ENCODE data around the gene COL28A1.
"Not testable (repeated sequence)": the region's sequence is repeated elsewhere in the genome, so short reads cannot be mapped to it uniquely, and the experiment has no call there.

The COL28A1 gene

DNA sequence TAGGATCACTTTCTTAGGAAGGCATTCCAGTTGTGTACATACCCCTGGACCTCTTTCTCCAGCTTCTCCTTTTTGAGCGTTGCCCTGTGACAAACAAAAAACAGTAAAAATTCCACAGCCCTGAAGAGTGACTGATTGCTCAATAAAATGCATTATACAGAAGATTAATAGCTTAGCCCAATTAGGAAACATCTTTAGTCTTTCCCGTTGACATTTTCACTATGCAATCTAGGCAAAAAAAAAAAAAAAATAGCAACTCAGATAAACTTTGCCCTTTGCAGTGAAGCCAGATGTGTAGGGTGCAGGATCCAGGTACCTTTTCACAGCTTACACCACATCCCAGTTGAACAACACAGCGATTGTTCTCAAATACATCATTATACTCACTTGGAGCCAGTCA, 17.9 kb downstream of the COL28A1 start:
- DNase-seq (ENCODE audit: low read depth) = no peak

DNA sequence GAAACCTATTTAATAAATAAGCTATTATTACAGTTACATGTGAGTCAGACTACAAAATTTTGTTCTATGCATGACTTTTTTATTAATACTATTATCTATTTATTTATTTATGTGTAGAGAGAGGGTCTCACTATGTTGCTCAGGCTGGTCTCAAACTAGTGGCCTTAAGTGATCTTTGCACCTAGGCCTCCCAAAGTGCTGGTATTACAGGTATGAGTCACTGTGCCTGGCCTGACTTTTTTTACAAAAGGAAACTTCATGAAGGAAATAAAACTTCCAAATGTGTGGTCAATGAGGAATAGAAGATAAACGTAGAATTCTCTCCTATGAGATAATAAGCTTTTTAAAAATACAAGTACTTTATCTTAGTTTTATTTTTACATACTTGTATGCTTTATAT, 19.0 kb downstream of the COL28A1 start:
- DNase-seq (ENCODE audit: low read depth) = no peak

DNA sequence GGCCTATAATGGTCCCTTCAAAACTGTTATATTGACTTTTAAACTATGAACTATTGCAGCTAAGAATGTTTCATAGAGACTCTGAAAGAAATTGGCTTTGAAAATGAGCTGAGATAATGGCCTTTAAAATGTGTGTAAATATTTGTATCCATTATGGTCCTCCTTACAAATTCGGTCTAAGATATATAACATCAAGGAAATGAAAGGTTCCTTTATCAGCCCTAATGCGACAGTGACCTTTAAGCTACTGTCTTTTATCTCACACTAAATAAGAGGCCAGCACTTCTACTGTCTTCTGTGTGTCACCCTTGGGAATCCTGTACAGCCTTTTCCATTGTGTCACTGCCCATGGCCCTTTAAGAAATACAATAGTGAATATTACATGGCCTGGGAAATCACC, 19.5 kb downstream of the COL28A1 start:
- no peak for DNase-seq (ENCODE audit: low read depth)

DNA sequence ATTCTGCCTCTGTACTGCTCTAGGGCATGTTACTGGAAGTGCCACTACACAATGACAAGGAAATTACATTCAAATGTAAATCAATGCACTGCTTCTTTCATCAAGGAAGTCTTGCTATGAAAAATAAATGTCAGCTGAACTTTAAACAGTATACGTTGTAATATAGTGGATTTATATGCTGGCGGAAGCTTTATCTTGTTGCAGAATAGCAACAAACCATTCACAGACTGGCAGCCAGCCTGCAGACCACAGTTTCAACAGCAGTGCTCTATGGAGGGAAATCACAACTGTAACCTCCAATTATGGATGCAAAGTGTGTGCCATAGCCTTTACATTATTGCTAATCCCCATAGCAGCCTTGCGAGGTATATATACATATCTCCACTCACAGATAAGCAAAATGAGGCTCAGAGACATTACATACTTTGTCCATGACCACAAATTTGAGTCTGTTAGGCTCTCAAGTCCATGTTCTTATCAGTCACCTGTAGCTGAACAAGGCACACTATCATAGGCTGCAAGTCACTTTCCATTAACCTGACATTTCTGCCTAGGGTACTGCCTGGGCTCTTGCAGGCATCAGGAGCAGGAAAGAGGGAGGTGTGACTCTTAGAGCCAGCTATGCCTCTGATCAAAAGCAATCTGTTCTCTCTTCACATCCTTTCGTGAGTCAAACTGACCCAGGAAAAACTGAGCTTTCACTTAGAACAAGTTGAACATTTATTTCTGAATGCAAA, 22.6 kb downstream of the COL28A1 start:
- DNase-seq (ENCODE audit: low read depth) = no peak

DNA sequence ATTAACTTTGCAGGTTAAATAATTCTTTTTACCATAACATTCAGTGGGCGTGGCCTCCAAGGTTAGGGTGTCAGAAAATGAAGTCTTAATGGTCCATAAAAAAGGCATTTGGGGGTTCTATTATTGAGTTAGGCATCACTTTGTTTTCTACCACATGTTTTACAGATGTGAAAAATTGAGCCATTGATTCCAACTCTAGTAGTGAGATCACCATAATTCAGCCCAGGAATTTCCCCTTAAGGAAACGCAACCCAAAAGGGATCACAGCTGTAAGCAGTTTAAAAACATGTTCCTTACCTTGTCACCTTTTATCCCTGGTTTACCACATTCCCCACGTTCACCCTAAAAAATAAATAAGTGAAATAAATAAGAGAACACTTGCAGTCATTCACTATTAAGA, 24.9 kb downstream of the COL28A1 start:
- DNase-seq (ENCODE audit: low read depth) = no peak

DNA sequence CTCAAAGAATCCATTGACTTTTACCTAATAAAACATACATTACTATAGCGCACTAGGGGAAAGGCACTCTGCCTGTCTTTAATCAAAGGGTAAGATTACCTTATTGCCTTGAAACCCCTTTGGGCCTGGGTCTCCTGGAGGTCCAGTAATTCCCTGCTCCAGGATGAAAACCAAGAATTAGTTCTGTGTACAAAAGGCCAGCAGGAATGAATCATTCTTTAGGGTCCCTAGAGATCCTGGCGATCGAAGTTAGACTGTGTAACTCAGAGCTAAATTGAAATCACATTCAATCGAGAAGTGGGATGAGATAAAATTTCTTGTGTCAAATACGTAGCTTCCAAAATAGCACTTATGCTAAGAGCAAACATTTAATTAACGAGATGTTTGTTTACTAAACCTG, 29.8 kb downstream of the COL28A1 start:
- no peak for DNase-seq (ENCODE audit: low read depth)

DNA sequence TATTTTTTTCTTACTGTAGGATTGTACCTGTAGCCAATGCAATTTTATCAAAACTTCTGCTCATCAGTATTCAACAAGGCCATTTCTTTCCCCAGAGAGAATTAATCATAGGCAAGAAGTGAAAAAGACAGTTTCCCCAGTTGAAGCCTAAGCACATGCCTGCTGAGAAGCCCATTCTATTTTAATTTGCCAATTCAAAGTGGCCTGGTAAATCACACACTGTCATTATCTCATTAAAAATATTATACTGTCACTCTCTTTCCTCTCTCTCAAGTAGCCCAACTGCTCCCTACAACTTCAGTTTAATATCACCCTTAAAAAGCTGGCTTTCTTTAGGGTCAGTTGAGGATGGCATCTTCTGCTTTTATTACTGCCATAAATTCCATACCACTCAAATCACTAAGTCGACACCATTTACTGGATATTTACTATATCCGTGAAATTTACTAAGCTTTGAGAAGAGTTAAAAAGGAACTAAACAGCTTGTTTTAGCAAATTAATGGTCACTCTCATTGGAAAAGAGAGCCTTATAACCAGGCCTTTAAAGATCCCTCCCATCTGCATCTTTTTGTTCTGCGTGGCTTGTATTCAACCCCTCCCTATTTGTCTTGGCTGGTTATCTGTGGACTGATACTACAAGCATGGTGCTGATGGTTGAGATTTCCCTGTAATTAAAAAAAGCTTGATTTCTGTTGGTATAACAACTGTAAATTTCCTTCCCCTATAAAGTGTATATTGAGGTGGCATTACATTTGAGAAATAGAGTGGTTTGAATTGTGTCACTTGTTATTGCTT, 30.6 kb downstream of the COL28A1 start:
- no peak for DNase-seq (ENCODE audit: low read depth)

DNA sequence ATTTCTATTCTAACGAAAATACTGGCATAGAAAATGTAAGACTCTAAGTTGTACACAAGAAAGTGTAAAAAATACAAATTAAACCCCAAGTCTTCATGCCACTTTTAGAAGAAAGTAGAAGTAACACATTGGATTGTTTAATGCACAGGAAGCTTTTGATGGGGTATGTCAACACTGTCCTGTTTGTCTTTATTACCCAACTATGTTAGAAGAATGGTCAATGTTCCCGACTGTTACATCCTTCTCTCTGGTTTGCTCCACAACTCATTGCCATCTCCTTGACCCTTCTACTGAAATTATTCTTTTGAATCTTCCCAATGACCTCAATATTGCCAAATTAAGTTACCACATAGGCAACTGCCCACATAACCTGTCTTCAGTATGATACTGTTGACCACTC, 35.8 kb downstream of the COL28A1 start:
- no peak for DNase-seq (ENCODE audit: low read depth)

DNA sequence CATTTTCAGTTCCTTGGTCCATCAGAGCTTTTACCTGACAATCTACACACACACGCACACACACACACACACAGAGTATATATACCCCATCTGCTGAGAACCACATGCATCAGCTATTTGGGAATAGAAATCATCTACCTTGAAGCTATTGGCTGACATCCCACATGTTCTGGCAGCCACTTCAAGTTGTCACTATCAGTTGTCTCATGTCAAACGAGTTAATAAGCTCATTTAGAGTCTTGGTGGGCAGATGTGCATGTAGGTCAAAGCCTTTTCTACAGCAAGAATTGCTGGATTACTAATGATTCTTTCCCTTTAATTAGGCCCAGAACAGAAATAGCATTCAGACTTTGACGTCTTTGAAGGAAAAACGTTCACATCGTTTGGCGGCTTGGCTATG, 36.8 kb downstream of the COL28A1 start:
- DNase-seq (ENCODE audit: low read depth) = no peak

DNA sequence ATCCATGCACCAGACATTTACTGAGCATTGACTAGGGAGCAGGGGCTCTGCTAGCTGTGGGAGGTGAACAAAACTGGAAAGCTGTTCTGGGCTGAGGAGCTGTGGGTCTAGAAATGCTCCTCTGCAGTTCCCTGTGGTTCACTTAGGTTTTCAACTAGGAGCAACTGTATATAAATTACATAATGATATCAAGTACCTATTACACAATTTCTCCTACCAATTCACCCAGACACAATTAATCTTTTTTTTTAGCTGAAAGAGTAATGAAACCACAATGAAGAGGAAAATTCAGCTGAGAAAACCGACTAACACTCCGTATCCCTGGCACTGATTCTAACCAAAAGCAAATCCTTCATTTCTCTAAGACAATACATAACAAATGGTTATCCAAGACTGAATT, 39.4 kb downstream of the COL28A1 start:
- no peak for DNase-seq (ENCODE audit: low read depth)

DNA sequence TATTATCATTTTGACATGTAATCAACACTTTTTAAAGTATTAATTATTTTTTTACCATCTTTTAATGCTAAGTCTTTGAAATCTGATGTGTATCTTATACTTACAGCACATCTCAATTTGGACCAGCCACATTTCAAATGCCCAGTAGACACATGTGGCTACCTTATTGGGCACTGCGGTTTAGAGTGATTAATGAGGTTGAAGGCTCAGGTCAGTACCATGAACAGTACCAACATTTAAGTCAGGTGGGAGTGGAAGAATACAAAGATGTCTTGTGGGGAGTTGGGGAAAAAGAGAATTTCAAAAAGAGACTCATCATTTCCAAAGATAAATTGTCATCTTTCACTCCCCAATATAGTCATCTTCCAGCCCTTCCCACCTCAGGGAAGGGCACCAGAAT, 40.5 kb downstream of the COL28A1 start:
- DNase-seq (ENCODE audit: low read depth) = no peak

DNA sequence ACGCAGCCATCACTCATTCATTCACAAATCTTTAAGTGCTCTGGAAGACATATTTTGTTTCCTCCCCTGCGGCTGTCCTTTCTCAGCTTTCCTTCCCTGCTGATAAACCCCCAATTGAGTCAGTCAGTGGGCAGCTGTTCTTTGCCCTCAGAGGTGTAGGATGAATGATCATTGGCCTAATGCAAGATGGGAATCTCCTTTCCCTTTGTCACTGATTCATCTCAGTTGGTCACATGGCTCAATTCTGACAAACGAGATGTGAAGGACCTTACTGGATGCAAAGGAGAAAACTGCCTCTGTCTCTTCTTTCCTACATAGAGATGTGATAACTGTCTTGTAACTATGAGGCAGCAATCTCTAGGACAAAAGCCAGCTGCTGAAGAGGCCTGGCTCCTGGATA, 44.6 kb downstream of the COL28A1 start:
- no peak for DNase-seq (ENCODE audit: low read depth)

DNA sequence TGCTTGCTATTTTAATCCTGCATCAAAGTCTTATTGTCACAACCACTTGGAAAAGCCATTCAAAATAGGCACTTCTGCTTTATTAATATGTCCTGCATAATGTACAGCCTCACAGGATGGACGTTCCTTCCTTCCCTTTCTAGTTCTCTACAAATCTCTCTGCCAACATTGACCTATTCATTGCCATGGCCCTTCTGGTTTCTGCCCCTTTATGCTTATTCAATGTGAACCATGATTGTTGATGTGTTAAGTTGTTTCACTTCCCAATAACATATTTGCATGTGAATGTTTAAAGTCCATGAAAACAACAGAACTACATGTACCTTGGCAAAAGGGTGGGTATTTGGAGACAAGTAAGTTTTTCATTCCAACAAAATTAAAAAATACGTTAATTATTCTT, 45.7 kb downstream of the COL28A1 start:
- no peak for DNase-seq (ENCODE audit: low read depth)

DNA sequence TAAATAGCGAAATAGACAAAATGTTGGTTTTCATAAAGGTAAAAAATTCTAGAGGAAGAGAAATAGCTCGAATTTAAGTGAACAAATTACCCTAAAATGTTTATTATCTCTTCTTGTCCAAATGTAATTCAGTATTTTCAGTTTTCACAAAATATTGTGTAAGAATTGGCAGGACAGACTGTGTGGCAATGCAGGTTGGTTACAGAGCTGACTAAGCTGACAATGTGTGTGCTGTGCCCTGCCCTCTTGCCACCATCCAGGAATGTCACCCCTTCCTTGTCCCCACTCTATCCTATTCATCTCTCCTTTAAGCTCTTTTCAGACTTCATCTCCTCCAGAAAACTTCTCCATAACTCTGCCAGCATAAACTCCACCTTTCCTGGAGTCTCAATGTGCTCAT, 46.1 kb downstream of the COL28A1 start:
- no peak for DNase-seq (ENCODE audit: low read depth)

DNA sequence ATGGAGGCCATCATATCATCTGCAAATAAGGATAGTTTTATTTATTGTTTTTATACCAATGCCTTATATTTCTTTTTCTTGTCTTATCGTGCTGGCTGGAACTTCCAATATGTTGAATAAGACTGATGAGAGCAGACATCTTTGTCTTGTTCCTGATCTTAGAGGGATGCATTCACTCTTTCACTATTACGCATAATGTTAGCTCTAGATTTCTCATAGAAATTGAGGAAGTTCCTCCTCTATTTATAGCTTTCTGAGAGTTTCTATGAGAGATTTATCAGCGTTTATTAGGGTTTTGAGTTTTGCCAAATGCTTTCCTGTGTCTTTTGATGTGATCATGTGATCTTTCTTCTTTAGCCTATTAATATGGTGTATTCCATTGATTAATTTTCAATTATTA, 49.3 kb downstream of the COL28A1 start:
- DNase-seq (ENCODE audit: low read depth) = no peak

DNA sequence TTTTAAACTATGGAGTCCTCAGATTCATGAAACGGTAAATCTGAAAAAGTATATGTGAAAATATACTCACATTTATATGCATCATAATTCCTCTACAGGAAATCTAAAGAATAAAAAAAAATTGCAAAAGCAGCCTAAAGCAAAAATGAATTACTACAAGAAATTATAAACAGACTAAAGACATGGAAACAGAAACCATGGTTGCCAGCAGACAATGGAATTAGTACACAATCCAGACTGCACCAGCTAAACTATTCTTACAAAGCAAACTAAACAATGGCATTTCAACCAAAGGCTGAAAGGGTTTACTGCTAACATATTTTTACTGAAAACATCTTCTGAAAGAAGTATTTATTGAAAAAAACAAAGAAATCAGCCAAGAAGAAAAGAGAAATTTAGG, 51.6 kb downstream of the COL28A1 start:
- DNase-seq (ENCODE audit: low read depth) = no peak

DNA sequence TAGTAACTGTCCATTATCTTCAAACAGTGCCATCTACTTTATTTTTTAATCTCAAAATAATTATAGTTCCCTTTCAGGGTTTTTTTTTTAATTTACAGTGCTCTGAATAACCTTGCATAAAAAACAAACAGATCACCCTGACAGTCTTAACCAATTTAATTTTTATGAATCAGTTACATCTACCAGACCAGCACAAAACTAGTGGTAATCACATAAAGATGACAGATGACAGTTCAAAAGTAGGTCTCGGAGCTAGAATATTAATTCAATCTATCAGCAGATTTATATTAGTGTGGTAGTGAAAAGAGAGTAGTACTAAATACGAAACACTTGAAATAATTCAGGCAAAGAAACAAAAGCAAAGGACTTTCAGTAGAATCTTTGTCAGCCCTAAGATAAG, 53.9 kb downstream of the COL28A1 start:
- no peak for DNase-seq (ENCODE audit: low read depth)

DNA sequence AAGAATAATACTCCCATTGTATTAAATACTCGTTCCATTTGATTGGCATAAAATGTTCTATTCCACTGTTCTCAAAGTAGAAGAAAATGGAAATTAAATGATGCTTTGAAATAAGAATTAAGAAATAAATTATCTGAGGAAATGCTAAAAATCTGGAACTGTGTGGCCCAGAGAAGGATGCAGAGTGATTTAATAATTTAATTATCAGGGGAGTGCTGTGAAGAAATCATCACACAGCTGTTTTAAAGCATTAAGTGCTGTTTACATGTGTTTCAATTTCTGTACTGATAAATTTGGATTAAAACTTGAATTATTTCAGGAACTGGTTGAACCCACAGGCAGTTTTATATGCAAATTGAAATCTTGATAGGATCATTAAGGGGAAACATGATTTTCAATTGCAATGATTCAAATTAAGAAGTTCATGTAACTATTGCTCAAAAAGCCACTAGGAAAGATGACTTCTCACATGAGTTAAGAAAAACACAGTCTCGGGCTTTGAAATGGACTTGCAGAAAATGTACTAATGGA, 56.3 kb downstream of the COL28A1 start:
- no peak for DNase-seq (ENCODE audit: low read depth)

DNA sequence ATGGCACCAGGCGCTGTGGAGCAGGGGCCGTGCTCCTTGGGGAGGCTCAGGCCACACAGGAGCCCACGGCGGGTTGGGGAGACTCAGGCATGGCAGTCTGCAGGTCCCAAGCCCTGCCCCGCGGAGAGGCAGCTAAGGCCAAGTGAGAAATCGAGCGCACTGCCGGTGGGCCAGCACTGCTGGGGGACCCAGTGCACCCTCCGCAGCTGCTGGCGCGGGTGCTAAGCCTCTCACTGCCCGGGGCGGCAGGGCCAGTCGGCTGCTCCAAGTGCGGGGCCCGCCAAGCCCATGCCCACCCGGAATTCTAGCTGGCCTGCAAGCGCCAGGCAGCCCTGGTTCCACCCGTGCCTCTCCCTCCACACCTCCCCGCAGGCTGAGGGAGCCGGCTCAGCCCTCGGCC, 57.1 kb downstream of the COL28A1 start:
- no peak for DNase-seq (ENCODE audit: low read depth)

DNA sequence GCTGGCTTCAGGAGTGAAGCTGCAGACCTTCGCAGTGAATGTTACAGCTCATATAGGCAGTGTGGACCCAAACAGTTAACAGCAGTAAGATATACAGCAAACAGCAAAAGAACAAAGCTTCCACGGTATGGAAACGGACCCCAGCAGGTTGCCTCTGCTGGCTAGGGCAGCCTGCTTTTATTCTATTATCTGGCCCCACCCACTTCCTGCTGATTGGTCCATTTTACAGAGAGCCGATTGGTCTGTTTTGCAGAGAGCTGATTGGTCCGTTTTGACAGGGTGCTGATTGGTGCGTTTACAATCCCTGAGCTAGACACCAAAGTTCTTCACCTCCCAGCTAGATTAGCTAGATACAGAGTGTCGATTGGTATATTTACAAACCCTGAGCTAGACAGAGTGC, 58.0 kb downstream of the COL28A1 start:
- not testable (repeated sequence) for DNase-seq (ENCODE audit: low read depth)

DNA sequence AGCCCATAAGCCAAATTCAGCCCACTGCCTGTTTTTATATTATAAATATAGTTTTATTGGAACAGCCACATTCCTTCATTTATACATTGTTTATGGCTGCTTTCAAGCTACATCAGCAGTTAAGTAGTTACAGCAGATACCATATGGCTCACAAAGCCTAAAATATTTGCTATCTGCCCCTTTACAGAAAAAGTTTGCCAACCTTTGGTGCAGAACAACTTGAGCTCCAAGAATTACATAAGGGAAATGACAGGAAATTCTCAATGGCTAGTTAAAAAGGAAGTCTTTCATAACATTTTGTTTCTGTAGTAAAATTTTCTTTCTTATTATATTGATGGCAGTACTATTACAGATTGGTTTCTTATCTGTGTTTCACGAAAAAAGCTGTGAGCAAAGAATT, 59.3 kb downstream of the COL28A1 start:
- DNase-seq (ENCODE audit: low read depth) = no peak

DNA sequence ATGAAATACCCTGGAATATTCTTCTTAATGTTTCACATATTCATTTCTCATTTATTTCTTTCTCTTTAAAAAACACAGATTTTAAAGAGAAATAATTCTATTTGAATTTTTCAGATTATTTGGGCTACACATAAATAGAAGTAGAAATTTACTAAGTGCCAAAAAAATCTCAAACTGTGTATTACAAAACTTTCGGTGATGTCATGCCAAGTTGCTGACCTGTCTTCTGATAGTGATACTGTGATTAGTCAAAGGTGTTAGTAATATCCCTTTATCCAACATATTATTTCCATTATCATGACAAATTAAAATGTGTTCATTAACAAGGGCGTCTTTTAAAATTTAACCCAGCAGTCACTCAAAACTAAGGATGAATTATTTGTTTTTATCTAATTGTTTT, 60.1 kb downstream of the COL28A1 start:
- DNase-seq (ENCODE audit: low read depth) = no peak

DNA sequence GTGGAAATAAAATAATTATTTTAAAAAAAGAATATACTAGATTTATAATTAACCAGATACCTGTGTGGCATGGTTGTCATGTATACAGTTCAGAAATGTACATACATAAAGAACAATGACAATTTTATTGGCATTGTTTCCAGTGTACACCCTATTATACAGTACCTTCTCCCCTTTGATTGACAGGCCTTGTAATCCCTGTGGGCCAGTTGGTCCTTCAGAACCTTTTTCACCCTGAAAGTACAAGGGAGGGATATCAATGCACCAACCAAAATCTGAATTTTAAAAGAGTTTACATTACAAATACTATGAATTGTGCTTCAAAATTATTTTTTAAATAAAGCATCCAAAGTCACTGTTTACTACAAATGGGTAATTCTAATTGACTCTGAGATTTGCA, 61.2 kb downstream of the COL28A1 start:
- DNase-seq (ENCODE audit: low read depth) = no peak
